HG03064 (cell line): ENCODE measurements around the gene SSBP4.

Experiments used
- ATAC-seq: cut with Tn5 transposase; IDR thresholded peaks from one replicate; pipeline ENCODE4 v1.9.1; 2021; ENCODE audit warnings: low read depth; ENCODE audit not compliant: unreplicated experiment

SSBP4 gene

GRCh38 chr19:18441804-18442788 lies 22.9 kb downstream of the SSBP4 start:
- no peak for ATAC-seq

DNA sequence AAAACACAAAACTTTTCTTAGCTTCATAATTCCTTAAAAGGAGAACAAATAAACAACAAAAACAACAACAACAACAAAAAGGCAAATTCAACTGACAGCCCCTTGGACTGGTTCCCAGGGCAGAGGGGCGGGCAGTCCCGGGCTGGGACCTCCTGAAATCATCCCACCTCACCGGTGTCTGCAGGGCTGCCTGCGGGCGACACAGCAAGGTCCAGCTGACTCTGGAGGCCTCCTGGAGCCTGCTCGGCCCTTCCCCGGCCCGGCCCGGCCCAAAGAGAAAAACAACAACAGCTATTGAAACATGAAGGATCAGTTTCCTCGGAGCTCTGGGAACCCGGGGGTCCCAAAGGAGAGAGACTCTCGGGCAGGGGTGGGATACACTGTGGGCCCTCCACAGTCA lies 23.7 kb downstream of the SSBP4 start:
- no peak for ATAC-seq

- ATAC-seq, result no peak
Measured at GRCh38 chr19:18443406-18443805, 24.2 kb downstream of the SSBP4 start.

GRCh38 chr19:18443831-18444230 lies 24.6 kb downstream of the SSBP4 start:
- no peak for ATAC-seq

DNA sequence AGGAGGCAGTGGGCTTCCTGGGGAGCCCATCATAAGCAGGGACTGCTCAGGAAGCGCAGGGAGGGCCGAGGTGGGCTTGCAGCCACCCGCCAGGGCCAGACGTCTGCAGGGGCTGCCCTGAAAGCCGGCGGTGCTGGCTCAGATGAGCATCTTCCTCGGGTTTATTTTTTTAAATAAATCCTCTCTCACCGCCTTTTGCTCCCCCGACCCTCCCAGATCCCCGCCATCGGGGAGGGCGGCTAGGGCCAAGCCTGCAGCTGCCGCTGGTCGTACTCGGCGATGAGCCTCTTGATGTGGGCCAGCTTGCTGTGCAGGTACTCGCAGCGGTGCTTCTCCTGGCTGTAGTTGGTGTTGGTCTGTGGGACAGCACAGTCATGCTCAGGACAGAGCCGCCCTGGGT lies 25.3 kb downstream of the SSBP4 start:
- ATAC-seq, result no peak

DNA sequence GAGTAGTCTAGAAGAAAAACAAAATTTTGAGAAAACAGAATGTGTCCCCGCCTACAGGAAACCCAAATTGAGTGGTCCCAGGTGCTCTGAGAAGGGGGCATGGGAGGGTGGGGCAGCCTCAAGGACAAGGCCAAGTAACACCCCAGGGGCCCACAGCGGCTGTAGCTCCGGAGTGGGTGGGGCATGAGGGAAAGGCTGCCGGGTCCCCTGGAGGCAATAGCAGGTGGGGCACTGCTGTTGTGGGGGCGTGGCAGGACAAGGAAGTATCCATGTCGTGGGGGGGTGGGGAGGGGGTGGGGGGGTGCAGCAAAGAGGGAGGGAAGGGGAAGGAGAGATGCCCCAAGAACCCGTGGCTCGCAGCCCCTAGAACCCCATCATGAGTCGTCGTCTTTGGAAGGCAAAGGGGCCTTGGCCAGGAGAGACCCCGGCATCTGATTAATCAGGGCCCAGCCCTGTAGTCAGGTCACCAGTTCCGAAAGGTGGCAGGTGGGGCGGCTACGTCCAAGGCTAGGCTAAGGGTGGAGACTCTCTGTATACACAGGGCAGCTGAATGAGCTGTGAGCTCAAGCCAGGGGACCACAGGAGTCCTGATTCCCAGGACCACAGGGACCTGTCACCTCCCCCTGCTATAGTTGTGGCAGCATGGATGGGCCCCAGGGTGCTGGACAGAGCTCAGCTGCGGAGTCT lies 26.2 kb downstream of the SSBP4 start:
- no peak for ATAC-seq

DNA sequence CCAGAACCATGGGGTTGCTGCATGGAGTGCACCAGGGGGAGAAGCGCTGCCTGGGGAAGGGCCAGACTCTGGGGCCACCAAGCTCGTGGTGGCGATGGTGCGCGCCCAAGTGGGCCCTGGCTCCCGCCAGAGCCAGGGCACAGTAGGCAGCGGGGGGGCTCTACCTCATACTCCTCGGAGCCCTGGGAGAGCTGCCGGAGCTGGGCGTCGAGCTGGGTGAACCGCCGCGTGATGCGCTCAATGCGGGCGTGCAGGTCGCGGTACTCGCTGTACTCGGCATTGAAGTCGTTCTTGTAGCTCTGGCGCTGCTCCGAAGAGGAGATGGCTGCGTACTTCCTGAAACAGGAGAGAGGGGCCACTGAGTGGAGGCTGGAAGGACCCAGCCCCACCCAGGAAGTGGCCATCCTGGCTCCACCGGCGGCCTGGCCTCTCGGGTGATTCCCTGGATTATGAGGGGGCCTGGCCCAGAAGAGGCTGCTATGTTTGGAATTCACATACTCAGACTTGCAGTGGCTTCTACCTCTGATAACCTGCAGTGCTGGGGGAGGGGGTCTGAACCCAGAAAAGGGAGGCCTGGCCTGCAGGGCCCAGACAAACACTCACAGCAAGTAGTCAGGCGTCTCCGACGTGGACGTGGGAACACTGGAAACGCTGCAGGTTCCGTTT lies 27.1 kb downstream of the SSBP4 start:
- ATAC-seq, result no peak

DNA sequence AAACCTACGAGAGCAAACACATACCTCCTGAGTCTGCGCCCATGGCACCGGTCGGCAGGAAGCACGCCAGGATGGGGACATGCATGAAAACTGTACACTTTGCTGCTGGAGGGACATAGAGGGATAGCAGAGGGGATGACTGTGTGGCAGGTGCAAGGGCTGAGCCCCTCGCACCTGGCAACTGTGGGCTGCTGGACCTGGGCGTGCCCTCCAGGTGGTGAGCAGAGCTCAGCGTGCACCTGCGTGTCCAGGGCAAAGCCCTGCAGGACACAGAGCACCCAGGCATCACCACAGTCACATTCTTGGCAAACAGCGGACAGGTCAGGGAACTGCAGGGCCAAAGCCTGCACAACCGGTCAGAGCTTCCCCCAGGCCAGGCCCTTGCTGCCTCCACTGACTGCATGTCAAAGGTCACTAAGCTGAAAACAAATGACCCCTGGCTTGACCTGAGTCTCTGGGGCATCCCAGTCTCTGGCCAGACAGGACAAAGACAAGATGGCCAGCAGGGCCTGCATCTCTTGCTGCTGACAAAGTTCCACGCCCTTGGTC lies 27.7 kb downstream of the SSBP4 start:
- ATAC-seq, result no peak

DNA sequence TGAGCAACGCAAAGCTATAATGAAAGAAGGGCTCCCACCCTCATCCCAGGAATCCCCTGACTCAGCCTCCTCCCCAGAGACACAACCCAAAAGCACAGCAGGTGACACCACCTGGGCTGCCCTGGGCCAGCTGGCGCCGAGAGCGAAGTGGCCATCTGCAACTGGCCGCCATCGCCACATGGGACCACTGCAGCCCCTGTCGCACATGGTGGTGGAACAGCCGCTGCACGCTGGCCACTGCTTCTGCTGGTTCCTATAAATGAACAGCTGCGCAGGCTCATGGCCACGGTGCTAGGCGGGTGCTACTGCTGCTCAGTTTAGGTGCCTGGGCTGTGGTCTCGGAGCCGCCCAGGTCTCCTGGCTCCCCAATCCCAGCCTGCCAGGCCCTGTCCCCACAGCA lies 30.4 kb downstream of the SSBP4 start:
- no peak for ATAC-seq

DNA sequence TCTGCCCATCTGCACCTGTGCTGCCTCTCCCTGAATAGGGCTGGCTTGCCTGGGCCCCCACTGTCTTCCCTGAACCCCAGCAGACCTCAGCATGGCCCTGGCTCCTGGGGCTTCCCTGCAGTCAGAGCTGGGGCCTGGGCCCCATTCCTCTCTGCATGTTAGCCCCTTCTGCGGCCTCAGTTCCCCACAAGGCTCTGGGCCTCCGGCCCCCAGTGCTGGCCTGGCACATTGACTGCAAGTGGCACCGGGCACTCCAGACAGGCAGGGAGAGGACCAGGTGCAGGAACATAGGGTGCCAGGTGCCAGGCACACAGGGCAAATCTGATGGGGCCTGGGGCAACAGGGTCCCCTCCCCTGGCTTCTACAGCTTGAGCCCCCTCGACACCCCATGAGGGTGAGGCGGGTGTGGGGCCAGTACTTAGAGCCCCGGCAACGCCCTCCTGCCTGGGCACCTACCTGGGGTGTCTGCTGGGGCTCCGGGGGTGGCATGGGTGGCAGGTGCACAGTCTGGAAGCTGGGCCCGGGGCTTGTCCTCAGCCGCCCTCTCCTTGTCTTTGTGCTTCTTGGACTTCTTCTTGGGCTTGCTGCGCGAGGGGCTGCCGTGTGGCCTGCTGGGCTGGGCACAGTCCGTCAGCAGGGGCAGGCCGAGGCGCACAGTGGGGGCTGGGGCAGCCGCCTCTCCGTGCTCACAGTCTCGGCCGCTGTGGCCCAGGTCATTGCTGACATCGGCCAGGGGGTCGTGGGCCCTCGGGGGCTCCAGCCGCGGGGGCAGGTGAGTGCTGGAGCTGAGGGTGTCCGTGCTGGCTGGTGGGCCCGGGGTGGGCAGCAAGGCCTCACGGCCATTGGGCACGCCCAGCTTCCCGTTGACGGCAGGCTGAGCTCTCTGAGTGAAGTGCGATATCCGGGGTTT lies 31.1 kb downstream of the SSBP4 start:
- no peak for ATAC-seq

DNA sequence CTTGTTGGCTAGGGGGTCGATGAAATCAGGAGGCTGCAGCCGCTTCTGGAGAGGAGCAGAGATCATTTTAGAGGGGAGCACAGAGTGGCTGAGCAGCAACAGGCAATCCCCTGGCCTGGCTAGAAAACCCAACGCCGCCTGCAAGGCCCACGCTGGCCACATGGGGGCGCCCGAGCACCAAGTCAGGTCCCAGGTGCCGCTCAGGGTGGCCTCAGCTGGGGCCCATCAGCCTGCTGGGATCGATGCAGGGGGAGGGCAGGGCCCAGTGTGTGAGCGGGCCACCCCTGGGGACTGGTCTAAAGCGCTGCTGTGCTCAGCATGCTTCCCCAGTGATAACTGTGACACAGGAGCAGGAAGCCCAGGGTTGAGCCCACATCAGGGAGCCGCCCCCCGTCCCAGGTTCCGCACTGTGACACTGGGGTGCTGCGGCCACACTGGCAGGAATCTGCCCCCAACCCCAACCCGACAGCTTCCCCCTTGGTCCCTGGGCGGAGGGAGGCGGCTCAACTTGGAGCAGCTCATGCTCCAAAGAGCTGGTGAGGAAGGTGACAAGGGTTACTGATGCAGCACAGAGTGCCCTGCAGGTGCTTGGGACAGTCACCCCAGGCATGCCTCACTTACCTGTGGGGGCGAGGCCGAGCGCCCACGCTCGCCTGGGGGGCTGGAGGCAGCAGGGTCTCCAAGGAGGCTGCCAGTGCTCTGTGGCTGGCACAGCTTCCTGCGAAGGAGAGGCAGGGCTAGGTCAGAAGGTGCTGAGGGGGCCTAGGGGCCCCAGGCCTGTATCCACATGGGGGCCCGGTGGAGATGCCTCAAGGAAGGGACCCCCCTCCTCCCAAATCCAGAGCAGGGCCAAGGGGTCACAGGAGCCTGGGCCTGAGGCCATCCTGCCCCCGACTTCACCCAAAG lies 32.0 kb downstream of the SSBP4 start:
- ATAC-seq, result no peak

GRCh38 chr19:18452386-18452785 lies 33.2 kb downstream of the SSBP4 start:
- ATAC-seq, result no peak

- no peak for ATAC-seq
Measured at GRCh38 chr19:18453269-18454024, 34.2 kb downstream of the SSBP4 start.

- no peak for ATAC-seq
Measured at GRCh38 chr19:18456279-18456678, 37.1 kb downstream of the SSBP4 start.

DNA sequence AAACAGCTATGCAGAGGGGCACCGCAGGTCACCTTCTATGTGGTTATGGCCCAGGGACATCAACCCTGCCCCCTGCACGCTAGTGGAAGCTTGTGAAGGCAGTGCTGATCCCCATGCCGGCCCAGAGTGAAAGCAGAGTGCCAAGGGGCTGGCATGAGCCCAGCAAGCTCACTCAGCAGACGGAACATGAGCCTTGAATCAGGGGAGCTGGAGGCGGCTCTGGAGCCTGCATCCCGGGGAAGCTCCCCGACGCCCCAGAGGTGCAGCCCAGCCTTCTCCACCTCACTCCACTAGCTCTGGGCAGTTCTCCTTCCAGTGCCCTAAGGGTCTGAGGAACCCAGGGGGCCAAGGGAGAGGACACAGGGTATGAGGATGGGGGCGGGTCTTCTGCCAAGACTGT lies 37.8 kb downstream of the SSBP4 start:
- no peak for ATAC-seq

GRCh38 chr19:18457483-18458331 lies 38.5 kb downstream of the SSBP4 start:
- no peak for ATAC-seq

- ATAC-seq, result no peak
Measured at GRCh38 chr19:18460900-18461299, 41.7 kb downstream of the SSBP4 start.
